H1 (cell line): ENCODE measurements around the gene PLTP.

ENCODE experiments used
- CBX5 ChIP-seq: fragments of 300-800, 300-1000 bp; sonication (generic); IDR thresholded peaks from 2 replicates; pipeline ENCODE4 v1.7.1; 2016; ENCODE audit warnings: antibody characterized with exemption, low read length, low read depth
- POLR2A ChIP-seq, 2 experiments: IDR thresholded peaks; 1 replicate in 1 of 2; 2 replicates in 1 of 2; pipeline ENCODE4 v1.6.1; 2011; ENCODE audit warnings: low read depth in 2 of 2, low read length in 2 of 2, mild to moderate bottlenecking in 2 of 2; ENCODE audit errors: control extremely low read depth in 1 of 2
- POLR2AphosphoS5 ChIP-seq: IDR thresholded peaks from 2 replicates; pipeline ENCODE4 v1.6.1; 2011; ENCODE audit warnings: low read depth, low read length
- TF ChIP-seq, protein P1 (sequence below): IDR thresholded peaks from 2 replicates; pipeline ENCODE4 v1.6.1; 2012; ENCODE audit warnings: low read length, inconsistent platforms

DNA sequence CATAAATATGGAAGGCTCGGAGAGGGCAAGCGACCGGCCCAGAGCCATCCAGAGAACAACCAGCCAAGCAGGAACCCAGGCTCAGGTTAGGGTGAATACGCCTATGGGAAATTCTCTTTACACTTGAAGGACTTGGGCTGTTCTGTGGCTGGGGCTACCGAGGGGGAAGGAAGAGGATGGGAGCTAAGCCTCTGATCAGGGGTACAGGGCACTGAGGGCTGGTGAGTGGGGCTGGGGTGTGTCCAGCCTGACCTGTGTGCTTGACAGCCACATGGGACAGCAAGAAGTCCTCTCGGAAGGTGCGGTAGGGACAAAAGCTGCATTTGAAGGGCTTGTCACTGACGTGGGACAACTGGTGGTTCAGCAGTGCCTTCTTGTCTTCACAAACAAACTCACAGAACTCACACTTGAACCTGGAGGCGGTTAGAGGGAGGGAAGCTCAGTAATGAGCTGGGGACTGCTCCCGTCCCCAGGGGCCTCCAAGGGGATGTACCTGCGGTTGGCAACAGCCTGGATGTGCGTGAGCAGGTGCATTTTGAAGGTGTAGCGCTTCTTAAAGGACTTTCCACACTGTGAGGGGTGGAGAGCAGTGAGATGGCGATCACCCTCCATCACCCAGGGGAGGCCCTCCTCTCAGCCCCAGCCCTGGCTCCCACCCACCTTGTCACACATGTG is 48.1 kb upstream of the PLTP start:
- TF ChIP-seq, protein P1, sequence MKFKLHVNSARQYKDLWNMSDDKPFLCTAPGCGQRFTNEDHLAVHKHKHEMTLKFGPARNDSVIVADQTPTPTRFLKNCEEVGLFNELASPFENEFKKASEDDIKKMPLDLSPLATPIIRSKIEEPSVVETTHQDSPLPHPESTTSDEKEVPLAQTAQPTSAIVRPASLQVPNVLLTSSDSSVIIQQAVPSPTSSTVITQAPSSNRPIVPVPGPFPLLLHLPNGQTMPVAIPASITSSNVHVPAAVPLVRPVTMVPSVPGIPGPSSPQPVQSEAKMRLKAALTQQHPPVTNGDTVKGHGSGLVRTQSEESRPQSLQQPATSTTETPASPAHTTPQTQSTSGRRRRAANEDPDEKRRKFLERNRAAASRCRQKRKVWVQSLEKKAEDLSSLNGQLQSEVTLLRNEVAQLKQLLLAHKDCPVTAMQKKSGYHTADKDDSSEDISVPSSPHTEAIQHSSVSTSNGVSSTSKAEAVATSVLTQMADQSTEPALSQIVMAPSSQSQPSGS, result no peak
- TF ChIP-seq CBX5 (no peak), POLR2AphosphoS5 (no peak), POLR2A (IDR thresholded peaks at IDR 0.05; ENCODE audit: control extremely low read depth in 1 of 2, low read depth in 2 of 2, low read length in 2 of 2) (no peak)
